Endothelial cell of umbilical vein (primary cell): ENCODE results near the gene SESN1.

Experiments used
- JUN ChIP-seq: IDR thresholded peaks from 2 replicates; pipeline ENCODE4 v1.6.1; 2011; ENCODE audit warnings: borderline replicate concordance, low read depth; ENCODE audit not compliant: insufficient read length, insufficient read depth
- MAX ChIP-seq: IDR thresholded peaks from 2 replicates; pipeline ENCODE4 v1.6.1; 2011; ENCODE audit not compliant: insufficient read depth, insufficient read length
- POLR2A ChIP-seq: IDR thresholded peaks from 2 replicates; pipeline ENCODE4 v1.6.1; 2012; ENCODE audit warnings: low read depth, mild to moderate bottlenecking, control low read depth, low read length
- POLR2AphosphoS5 ChIP-seq: IDR thresholded peaks from 2 replicates; pipeline ENCODE4 v1.6.1; 2012; ENCODE audit warnings: low read depth, mild to moderate bottlenecking, control low read depth, low read length, moderate library complexity; ENCODE audit not compliant: insufficient read depth
- TF ChIP-seq, protein P1 (sequence below), 2 donors: IDR thresholded peaks; 1 replicate in 1 of 2; 2 replicates in 1 of 2; pipeline ENCODE4 v1.5.1; 2011; ENCODE audit warnings: low read length in 2 of 2, mild to moderate bottlenecking in 2 of 2, moderate library complexity in 2 of 2, control low read depth in 1 of 2, inconsistent platforms in 1 of 2, low read depth in 1 of 2; ENCODE audit not compliant: insufficient read depth in 1 of 2; ENCODE audit errors: extremely low read depth in 1 of 2

DNA sequence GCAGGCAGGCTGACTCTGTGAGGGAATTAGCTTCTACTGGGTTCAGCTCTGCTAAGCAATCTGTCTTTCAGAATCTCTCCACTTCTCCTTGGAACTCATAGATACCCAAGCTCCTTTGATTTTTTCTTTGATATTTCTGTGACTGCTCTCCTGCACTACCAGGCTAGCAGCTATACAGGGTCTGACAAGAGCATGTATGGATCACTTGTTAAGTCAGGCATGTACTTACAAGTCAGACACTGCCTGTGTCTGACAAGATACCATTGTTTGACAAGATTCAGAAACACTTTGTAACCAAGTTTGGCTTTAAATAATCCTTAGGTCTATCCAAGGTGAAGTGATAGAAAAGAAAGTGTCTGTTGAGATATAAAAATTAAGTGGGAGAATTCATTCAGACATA, 79.5 kb downstream of the SESN1 start:
- TF ChIP-seq, protein P1, sequence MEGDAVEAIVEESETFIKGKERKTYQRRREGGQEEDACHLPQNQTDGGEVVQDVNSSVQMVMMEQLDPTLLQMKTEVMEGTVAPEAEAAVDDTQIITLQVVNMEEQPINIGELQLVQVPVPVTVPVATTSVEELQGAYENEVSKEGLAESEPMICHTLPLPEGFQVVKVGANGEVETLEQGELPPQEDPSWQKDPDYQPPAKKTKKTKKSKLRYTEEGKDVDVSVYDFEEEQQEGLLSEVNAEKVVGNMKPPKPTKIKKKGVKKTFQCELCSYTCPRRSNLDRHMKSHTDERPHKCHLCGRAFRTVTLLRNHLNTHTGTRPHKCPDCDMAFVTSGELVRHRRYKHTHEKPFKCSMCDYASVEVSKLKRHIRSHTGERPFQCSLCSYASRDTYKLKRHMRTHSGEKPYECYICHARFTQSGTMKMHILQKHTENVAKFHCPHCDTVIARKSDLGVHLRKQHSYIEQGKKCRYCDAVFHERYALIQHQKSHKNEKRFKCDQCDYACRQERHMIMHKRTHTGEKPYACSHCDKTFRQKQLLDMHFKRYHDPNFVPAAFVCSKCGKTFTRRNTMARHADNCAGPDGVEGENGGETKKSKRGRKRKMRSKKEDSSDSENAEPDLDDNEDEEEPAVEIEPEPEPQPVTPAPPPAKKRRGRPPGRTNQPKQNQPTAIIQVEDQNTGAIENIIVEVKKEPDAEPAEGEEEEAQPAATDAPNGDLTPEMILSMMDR (IDR thresholded peaks at IDR 0.05; ENCODE audit: extremely low read depth in 1 of 2, insufficient read depth in 1 of 2, low read depth in 1 of 2, low read length in 2 of 2) = no peak
- no peak for TF ChIP-seq POLR2A
- TF ChIP-seq POLR2AphosphoS5 = no peak
- no peak for TF ChIP-seq MAX
- TF ChIP-seq JUN = no peak
